Measurements from ENCODE around the gene TEC. TPM values are rescaled to one million over a fixed set of nuclear protein-coding genes. Genes with fewer than 3 reads are reported as not detected.

Gene TEC
- total RNA-seq, 1 donor from 2014 or later: not detected

DNA sequence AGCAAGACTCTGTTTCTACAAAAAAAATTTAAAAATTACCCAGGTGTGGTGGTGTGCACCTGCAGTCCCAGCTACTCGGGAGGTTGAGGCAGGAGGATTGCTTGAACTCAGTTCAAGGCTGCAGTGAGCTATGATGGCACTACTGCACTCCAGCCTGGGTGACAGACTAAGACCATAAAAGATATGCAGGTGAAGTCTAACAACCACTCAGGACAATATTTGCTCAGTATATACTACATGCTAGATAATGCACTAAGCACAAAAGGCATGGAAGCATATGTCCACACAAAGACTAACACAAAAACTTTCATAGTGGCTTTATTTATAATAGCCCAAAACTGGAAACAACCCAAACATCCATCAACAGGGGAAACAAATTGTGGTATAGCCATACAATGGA is 77.9 kb downstream of the TEC start:
- H2AFZ ChIP-seq (replicated peaks): no peak overlapping the region
- H3K4me1 Mint-ChIP-seq: no peaks in the 10 kb centered on the region

GRCh38 chr4:48190839-48191238 is 78.8 kb downstream of the TEC start:
- Histone ChIP-seq H3K36me3 (no peaks in the 10 kb centered on the region), H3K9ac (no peak overlapping the region), H3K79me2 (ENCODE audit: low read depth) (no peaks in the 10 kb centered on the region), H3K27me3 (no peaks in the 10 kb centered on the region), H2AFZ (replicated peaks) (no peak overlapping the region), H3K4me1 (no peaks in the 10 kb centered on the region), H3K4me3 (no peak overlapping the region), H3K9me3 (ENCODE audit: low read depth) (no peaks in the 10 kb centered on the region), H3F3A (ENCODE audit: low read depth) (no peaks in the 10 kb centered on the region), H3K4me2 (no peak overlapping the region), H3K27ac (no peak overlapping the region), H4K20me1 (ENCODE audit: low read depth) (no peaks in the 10 kb centered on the region)
- no peaks in the 10 kb centered on the region for H3K4me1 Mint-ChIP-seq
- no peak overlapping the region for H3K27ac Mint-ChIP-seq
- H3K27me3 Mint-ChIP-seq (ENCODE audit: insufficient read depth, low read depth): no peaks in the 10 kb centered on the region
- no peaks in the 10 kb centered on the region for H3K9me3 Mint-ChIP-seq
- no peak for DNase-seq (ENCODE audit: low spot score)
- no peaks in the 10 kb centered on the region for H3K36me3 Mint-ChIP-seq
- TF ChIP-seq, protein P1, sequence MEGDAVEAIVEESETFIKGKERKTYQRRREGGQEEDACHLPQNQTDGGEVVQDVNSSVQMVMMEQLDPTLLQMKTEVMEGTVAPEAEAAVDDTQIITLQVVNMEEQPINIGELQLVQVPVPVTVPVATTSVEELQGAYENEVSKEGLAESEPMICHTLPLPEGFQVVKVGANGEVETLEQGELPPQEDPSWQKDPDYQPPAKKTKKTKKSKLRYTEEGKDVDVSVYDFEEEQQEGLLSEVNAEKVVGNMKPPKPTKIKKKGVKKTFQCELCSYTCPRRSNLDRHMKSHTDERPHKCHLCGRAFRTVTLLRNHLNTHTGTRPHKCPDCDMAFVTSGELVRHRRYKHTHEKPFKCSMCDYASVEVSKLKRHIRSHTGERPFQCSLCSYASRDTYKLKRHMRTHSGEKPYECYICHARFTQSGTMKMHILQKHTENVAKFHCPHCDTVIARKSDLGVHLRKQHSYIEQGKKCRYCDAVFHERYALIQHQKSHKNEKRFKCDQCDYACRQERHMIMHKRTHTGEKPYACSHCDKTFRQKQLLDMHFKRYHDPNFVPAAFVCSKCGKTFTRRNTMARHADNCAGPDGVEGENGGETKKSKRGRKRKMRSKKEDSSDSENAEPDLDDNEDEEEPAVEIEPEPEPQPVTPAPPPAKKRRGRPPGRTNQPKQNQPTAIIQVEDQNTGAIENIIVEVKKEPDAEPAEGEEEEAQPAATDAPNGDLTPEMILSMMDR (IDR thresholded peaks at IDR 0.05): no peak
- TF ChIP-seq EZH2 (IDR thresholded peaks at IDR 0.05): no peak
- TF ChIP-seq EZH2phosphoT487 (IDR thresholded peaks at IDR 0.05): no peak
- no peak overlapping the region for H3K4me3 Mint-ChIP-seq

More for the DNA sequence above, 77.9 kb downstream of the TEC start:
- Mint-ChIP-seq H3K4me3 (no peak overlapping the region), H3K27me3 (ENCODE audit: insufficient read depth, low read depth) (no peaks in the 10 kb centered on the region), H3K27ac (no peak overlapping the region), H3K36me3 (no peaks in the 10 kb centered on the region), H3K9me3 (no peaks in the 10 kb centered on the region)
- no peak overlapping the region for H3K4me2 ChIP-seq
- no peak for TF ChIP-seq EZH2phosphoT487 (IDR thresholded peaks at IDR 0.05)
- TF ChIP-seq, protein P1 (IDR thresholded peaks at IDR 0.05): no peak
- no peak for TF ChIP-seq EZH2 (IDR thresholded peaks at IDR 0.05)
- no peaks in the 10 kb centered on the region for H3K4me1 ChIP-seq
- no peaks in the 10 kb centered on the region for H3K79me2 ChIP-seq (ENCODE audit: low read depth)
- H3K4me3 ChIP-seq: no peak overlapping the region
- no peaks in the 10 kb centered on the region for H4K20me1 ChIP-seq (ENCODE audit: low read depth)
- H3K9me3 ChIP-seq (ENCODE audit: low read depth): no peaks in the 10 kb centered on the region
- no peak overlapping the region for H3K9ac ChIP-seq
- no peaks in the 10 kb centered on the region for H3F3A ChIP-seq (ENCODE audit: low read depth)
- H3K36me3 ChIP-seq: no peaks in the 10 kb centered on the region
- no peak overlapping the region for H3K27ac ChIP-seq
- no peaks in the 10 kb centered on the region for H3K27me3 ChIP-seq
- DNase-seq (ENCODE audit: low spot score): no peak

- H3K36me3 Mint-ChIP-seq: no peaks in the 10 kb centered on the region
- Histone ChIP-seq H2AFZ (replicated peaks) (no peak overlapping the region), H3K79me2 (ENCODE audit: low read depth) (no peaks in the 10 kb centered on the region), H3K4me3 (no peak overlapping the region), H3K9ac (no peak overlapping the region), H3K4me2 (no peak overlapping the region), H4K20me1 (ENCODE audit: low read depth) (no peaks in the 10 kb centered on the region), H3K27me3 (no peaks in the 10 kb centered on the region), H3K36me3 (no peaks in the 10 kb centered on the region), H3K9me3 (ENCODE audit: low read depth) (no peaks in the 10 kb centered on the region), H3K4me1 (no peaks in the 10 kb centered on the region), H3K27ac (no peak overlapping the region), H3F3A (ENCODE audit: low read depth) (no peaks in the 10 kb centered on the region)
- H3K4me1 Mint-ChIP-seq: no peaks in the 10 kb centered on the region
- no peak overlapping the region for H3K27ac Mint-ChIP-seq
- TF ChIP-seq EZH2phosphoT487 (IDR thresholded peaks at IDR 0.05): no peak
- TF ChIP-seq, protein P1 (IDR thresholded peaks at IDR 0.05): no peak
- no peaks in the 10 kb centered on the region for H3K9me3 Mint-ChIP-seq
- H3K4me3 Mint-ChIP-seq: no peak overlapping the region
- H3K27me3 Mint-ChIP-seq (ENCODE audit: insufficient read depth, low read depth): no peaks in the 10 kb centered on the region
- DNase-seq (ENCODE audit: low spot score): no peak
Observed at GRCh38 chr4:48189731-48190130, 79.9 kb downstream of the TEC start.

All from neural progenitor cell (in vitro differentiated cells).